ENCODE data around the gene FTSJ3.

Gene FTSJ3

GRCh38 chr17:63843387-63843888 is 16.0 kb upstream of the FTSJ3 start:
- peak; percentile 78 for DNase-seq (ENCODE audit: low spot score)

DNA sequence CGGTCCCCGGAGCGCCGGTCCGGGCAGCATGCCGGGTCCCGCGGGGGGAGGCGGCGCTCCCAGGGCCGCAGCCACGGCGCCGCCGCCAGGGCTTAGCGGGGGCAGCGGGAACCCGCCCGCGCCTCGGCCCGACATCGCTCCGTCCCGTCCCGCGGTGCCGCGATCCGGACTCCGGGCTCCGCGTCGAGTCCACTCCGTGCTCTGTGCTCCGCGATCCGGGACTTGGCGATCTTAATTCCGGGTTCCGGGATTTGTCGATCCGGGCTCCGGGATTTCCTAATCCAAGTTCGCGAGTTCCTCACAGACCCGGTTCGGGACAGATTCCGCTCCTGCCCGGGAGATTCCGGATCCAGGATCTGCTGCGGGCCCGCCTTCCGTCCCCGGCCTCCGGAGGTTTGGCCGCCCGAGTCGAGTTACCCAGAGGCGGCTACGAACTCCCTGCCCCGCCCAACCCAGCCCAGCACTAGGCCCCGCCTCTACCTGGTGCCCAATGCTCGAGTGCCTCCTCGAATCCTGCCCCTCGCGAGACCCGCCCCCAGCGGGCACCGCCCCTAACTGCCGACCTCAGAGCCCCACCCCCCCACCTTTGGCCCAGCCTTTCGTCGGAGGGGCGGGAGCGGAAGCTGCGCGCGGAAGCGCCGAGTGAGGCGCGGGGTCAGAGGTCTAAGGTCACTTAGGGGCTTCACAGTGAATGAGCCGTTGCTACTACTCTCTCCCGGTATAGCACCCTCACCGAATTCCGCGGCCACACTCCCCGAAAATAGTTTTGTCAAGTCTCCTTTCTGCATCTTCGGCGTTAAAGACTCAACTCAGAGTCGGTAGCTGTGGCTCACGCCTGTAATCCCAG is 15.3 kb upstream of the FTSJ3 start, which contains the start of gene SMARCD2:
SMARCD2 (minus strand) TSS at position 146 of the 847 bp plus-strand sequence; CDS start at position 135, 11 bp downstream.
- DNase-seq (ENCODE audit: low spot score), result peak; percentile 98

GRCh38 chr17:63842173-63842539 is 14.7 kb upstream of the FTSJ3 start:
- no peak for DNase-seq (ENCODE audit: low spot score)

GRCh38 chr17:63841350-63842172 is 14.1 kb upstream of the FTSJ3 start:
- DNase-seq (ENCODE audit: low spot score), result peak; percentile 48

- no peak for DNase-seq (ENCODE audit: low spot score)
These were observed 13.3 kb upstream of the FTSJ3 start for GRCh38 chr17:63840591-63841349.

- DNase-seq (ENCODE audit: low spot score), result peak; percentile 43
These were observed 11.2 kb upstream of the FTSJ3 start for GRCh38 chr17:63838631-63839171.

GRCh38 chr17:63837962-63838600 is 10.6 kb upstream of the FTSJ3 start:
- no peak for DNase-seq (ENCODE audit: low spot score)

GRCh38 chr17:63837480-63837879 is 10.0 kb upstream of the FTSJ3 start:
- DNase-seq (ENCODE audit: low spot score), result no peak

- no peak for DNase-seq (ENCODE audit: low spot score)
These were observed 9.3 kb upstream of the FTSJ3 start for GRCh38 chr17:63836811-63837210.

- no peak for DNase-seq (ENCODE audit: low spot score)
These were observed 7.8 kb upstream of the FTSJ3 start for GRCh38 chr17:63835167-63835720.

- DNase-seq (ENCODE audit: low spot score), result peak; percentile 73
These were observed 7.1 kb upstream of the FTSJ3 start for GRCh38 chr17:63834431-63835166.

GRCh38 chr17:63833741-63834373 is 6.4 kb upstream of the FTSJ3 start:
- DNase-seq (ENCODE audit: low spot score), result no peak

DNA sequence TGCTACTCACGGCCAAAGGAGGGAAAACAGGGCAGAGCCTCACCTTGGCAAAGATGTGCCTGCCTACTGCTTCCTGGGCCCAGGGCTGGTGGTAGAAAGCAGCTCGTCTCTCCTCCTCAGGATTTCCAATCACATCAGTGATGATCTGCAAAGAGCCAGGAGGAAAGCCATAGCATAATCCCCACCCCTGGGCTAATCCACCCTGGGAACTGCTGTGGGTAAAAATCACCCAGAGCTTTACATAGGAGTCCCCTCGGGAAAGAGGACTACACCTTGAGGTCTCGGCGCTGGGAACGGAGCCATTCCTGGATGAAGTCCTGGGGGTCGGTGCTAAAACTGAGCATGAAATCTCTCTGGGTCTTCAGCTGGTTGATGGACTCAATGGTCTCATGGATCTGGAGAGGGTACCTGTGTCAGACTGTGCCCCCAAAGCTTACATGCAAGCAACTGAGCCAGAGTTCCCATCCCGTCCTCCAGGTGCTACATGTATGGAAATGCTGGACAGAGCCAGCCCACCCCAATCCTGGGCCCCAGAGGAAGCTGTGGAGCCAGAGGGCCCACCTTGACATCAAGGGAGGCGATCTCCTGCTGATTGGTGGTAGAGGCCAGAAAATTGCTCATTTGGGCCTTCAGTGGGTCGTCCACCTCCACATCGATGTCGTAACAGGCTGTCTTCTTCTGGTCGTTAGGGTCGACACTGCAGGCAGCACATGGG is 5.7 kb upstream of the FTSJ3 start:
- DNase-seq (ENCODE audit: low spot score), result no peak

DNA sequence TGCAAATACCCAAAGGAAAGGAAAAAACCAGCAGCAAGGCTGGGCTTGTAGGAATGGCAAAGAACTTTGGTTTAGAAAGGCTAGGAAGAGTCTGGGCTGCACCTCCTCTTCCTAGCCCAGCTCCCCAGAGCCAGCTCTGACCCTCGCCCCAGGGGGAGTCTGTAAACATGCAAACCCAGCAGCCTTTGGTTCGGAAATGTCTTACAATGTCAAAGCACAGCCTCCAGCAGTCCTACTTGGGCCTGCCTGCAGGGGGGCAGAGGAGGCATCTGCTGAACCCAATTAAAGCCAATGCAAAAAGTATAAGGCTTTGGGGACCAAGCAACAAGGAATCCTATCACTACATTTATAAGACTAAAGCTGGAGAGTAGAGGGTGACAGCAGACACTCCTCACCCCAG is 5.0 kb upstream of the FTSJ3 start:
- DNase-seq (ENCODE audit: low spot score), result no peak

- DNase-seq (ENCODE audit: low spot score), result no peak
These were observed 4.6 kb upstream of the FTSJ3 start for GRCh38 chr17:63832014-63832413.

DNA sequence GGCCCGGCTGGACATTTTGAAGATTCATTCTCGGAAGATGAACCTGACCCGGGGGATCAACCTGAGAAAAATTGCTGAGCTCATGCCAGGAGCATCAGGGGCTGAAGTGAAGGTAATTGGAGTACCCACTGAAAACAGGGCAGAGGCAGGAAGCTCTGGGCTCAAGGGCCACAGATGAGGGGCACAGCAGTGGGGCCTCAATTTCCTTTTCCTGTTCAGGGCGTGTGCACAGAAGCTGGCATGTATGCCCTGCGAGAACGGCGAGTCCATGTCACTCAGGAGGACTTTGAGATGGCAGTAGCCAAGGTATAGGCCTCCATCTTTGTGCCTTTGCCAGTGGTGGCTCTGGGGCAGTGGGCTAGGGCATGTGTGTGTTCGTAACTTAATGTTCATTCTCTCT is 4.0 kb upstream of the FTSJ3 start:
- DNase-seq (ENCODE audit: low spot score), result no peak

GRCh38 chr17:63830904-63831491 is 3.5 kb upstream of the FTSJ3 start:
- DNase-seq (ENCODE audit: low spot score), result no peak

GRCh38 chr17:63830278-63830677 is 2.8 kb upstream of the FTSJ3 start:
- no peak for DNase-seq (ENCODE audit: low spot score)

DNA sequence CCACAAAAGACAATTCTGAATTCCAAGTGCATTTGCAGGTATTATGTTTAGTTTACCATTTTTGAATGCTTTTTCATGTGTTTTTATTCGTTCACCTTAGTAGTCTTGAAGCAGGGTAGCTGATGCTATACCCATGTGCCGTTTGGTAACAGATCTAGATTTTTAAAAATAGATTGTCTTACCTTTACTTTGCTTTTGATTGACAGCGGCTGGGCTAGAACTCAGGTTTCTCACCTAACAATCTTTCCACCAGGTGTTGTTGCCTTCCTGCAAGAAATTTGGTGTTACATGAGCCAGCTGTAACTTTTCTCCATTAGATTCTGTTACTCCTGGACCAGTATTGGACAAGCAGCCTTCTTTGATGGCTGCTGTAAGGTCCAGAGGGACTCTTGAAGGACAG is 1.5 kb upstream of the FTSJ3 start:
- no peak for DNase-seq (ENCODE audit: low spot score)

Data from AG08396 (cell line).